T-helper 9 cell (primary cell): ENCODE results near the gene GPRC5C.
"Not testable (repeated sequence)": the region's sequence is repeated elsewhere in the genome, so short reads cannot be mapped to it uniquely, and the experiment has no call there.

Experiments used
- DNase-seq: peaks from one replicate; pipeline ENCODE4 v3.0.0-alpha.2; 2020

The GPRC5C gene

DNA sequence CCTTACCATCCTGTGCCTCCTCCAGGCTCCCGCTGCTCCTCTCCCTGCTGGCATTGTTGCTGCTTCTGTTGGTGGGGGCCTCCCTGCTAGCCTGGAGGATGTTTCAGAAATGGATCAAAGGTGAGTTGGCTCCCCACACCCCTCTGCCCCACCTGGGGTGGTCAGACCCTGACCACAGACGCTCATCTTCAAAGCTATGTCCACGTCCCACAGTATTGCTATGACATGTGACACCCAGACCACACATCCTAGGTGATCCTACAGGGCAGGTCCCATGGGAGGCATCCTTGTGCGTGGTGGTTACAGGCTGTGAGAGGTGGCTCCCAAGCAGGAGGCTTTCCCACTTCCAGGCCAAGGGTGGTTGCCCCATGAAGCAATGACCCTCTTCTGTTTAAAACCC, 45.5 kb downstream of the GPRC5C start:
- no peak for DNase-seq

DNA sequence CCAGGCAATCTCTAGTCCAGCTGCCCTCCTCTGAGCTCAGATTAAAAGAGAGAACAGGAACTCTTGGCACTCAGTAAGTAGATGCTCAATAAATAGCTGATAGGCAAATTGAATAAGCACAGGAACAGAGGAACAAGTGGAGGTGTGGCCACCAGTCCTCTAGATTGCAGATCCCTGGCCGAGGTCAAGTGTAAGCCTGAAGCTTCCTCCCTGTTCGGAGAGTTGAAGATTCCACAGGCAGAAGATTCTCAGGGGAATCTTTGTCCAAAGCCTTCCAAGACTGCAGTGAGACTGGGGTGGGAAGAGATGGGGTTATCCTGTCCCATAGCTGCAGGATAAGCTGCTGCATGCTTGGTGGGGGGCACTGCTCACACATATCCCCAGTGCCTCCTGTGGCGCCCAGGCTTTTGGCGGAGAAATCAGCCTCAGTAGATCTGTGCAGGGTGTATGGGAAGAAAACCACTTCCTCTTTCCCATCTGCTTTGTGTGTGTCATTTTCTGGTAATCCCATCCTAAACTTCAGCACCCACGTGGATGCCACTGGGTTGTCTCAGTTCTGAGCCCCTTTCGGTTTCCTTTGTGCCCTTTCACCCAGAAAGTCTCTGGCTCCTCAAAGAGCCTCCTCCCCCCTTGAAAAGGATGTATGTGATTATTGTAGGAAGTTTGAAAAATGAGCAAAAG, 46.7 kb downstream of the GPRC5C start:
- no peak for DNase-seq

DNA sequence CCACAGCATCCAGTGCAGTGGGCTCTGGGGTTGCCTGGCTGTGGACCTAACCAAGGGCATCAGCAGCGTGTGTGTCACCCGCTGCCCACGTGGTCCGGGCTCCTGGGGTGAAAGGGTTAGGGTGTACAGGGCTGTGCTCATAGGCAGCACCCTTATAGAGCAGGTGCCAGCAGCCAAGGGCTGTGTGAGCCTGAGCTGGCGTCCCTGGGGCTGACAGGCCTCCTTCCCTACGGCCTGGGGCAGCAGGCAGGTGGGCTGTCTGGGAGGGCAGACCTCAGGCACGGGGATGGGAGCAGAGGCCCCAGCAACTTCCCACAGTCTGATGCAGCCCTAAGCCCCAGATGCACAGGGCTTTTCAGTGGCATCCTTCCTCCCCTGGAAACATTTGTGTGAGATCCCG, 48.4 kb downstream of the GPRC5C start:
- DNase-seq = no peak

DNA sequence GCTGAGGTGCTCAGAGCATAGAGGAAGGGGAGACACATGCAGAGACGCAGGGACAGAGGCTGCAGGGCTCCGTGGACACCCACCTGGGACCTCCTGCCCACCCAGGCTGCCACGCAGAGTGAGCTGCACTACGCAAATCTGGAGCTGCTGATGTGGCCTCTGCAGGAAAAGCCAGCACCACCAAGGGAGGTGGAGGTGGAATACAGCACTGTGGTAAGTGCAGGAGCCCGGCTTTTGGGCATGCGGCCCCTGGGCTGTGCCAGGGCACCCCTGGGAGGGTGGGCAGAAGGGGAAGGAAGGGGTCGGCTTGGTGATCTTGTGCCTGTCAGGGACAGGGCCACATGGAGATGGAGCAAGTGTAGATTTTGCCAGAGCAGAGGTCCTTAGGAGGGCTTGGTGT, 49.7 kb downstream of the GPRC5C start:
- DNase-seq = no peak

DNA sequence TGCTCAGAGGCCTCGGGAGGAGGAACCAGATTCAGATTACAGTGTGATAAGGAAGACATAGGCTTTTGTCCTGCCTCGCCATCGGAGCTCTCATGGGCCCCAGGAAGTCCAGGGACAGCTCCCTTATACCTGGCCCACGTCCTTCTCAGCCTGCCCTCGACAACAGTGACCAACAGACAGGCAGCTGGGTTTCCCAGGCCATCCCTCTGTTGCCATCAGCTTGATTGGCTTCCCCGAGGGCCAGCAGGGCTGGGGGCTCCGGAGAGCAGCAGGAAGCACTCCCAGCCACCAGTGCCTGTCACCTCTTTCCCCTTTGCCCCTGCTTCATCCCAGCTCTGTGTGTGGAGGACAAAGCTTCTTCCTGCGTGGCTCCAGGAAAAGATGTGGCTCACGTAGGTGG, 52.2 kb downstream of the GPRC5C start:
- DNase-seq = no peak

DNA sequence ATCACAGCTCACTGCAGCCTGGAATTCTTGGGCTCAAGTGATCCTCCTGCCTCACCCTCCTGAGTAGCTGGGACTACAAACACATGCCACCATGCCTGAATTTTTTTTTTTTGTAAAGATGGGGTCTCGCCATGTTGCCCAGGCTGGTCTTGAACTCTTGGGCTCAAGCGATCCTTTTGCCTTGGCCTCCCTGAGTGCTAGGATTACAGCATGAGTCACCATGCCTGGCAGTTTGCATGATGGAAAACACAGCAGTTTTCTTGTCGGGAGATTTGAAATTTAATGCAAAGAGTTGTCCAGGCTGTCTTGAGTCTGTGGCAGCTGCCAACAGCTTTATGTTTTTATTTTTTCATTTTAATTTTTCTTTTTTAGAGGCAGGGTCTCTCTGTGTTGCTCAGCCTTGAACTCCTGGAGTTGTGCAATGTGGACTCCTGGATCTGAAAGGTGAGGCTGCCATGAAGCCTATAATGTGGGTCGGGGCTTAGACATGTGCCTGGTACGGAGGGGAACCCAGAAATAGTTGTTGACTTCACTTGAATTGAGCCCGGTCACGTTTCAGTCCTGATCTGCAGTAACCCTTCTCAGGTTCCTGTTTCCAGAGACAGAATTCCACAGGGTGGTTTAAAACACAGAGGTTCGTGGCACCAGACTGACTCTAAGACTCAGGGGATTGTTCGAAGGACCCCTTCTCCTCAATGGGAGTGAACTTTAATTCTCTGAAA, 53.3 kb downstream of the GPRC5C start:
- DNase-seq = no peak

DNA sequence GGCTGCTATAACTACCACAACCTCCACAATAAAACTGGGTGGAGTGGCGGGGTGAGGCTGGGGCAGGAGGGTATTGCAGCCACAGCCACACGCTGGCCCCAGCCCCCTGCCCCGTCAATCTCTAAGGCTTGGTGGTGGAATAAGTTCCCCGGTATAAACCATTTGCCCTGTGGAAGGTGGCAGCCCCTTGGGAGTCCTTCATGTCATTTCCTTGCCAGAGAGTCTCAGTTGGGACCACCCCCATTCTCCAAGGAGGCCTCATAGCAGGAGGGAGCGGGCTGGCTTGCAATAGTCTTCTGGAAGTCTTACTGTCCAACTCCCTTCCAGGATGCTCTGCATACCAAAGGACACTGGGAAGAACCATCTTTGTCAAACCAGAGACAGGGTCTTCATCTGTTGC, 54.0 kb downstream of the GPRC5C start:
- no peak for DNase-seq

DNA sequence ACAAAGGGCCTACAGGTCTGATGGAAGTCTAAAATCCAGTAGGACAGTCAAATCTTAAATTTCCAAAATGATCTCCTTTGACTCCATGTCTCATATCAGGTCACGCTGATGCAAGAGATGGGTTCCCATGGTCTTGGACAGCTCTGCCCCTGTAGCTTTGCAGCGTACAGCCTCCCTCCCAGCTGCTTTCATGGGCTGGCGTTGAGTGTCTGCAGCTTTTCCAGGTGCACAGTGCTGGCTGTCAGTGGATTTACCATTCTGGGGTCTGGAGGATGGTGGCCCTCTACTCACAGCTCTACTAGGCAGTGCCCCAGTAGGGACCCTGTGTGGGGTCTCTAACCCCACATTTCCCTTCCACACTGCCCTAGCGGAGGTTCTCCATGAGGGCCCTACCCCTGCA, 56.4 kb downstream of the GPRC5C start:
- DNase-seq = not testable (repeated sequence)

DNA sequence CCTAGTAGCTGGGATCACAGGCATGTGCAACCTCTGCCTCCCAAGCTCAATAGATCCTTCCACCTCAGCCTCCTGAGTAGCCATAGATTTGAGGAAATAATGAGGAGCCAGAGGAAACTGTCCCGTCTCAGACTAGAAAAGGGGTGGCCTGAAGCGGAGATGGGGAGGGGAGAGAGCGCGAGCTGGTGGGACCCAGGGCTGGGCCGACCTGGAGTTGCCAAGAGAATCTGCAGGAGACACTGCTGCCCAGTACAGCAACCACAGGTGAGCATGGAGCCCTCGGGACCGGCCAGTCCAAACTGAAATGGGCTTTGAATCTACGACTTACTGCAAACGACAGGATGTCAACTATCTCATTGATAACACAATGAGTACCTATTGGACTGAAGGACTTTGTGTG, 58.8 kb downstream of the GPRC5C start:
- no peak for DNase-seq

DNA sequence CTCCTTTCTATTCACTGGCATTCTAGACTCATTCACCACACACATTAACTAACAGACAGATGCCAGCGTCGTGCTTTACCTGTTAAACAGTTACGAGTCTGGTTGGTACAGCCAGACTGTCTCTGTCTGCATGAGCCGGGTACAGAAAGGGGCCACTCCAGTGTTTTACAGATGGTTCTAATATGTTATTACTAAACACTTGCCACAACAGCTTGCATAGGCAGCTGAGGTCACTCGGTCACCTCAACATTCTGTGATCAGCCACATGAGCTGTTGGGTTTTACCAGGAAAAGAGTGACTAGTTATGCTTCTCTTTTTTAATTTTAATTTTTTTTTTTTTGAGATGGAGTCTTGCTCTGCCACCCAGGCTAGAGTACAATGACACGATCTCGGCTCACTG, 59.7 kb downstream of the GPRC5C start:
- DNase-seq = no peak

DNA sequence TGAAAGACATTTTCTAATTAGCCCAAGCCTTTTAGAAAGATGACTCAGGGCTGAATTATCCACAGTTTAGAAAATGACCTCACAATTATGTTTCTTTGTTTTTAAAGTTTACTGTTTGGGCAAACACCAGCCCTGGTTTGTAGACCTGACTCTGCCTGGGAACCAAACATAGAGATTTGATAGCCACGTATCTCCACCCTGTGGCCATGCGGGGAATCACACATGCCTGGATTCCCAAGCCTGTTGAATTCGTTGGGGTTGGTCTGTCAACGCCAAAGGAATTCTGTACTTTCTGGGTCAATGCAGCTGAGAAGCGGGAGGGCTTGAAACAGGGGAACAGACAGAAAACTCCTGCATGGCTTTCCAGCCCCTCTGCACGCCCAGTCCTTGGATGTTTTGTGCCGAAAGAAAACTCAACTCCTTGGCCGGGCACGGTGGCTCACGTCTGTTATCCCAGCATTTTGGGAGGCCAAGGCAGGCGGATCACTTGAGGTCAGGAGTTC, 61.5 kb downstream of the GPRC5C start:
- DNase-seq = peak; percentile 58
